Measurements from ENCODE around the gene PREP.

GRCh38 chr6:105273589-105273988 lies 129.3 kb downstream of the PREP start:
- TF ChIP-seq CTCF (IDR thresholded peaks at IDR 0.05) (no peak), RAD21 (IDR thresholded peaks at IDR 0.05; ENCODE audit: low read length) (no peak), RFX5 (IDR thresholded peaks at IDR 0.05; ENCODE audit: low read length) (no peak), TCF12 (IDR thresholded peaks at IDR 0.05) (no peak), GATA2 (CRISPR knock-in tag; IDR thresholded peaks at IDR 0.05) (no peak)

All from SK-N-SH (cell line).